ENCODE data around the gene EEPD1. TPM values are rescaled to one million over a fixed set of nuclear protein-coding genes. Genes with fewer than 3 reads are reported as not detected.

Gene EEPD1
- total RNA-seq, 1 experiment from 2014 or later, result 0.93 TPM

- Histone ChIP-seq H3K9me3 (replicated peaks) (no peaks in the 10 kb centered on the region), H3K4me1 (peaks cover 31% of the 10 kb centered on the region), H3K36me3 (no peaks in the 10 kb centered on the region), H3K27me3 (no peaks in the 10 kb centered on the region; the same call in 1 of the 2 replicates), H3K4me3 (no peak overlapping the region), H3K27ac (no peak overlapping the region)
- DNase-seq, result no peak
Observed at GRCh38 chr7:36299223-36299774, 146.2 kb downstream of the EEPD1 start.

DNA sequence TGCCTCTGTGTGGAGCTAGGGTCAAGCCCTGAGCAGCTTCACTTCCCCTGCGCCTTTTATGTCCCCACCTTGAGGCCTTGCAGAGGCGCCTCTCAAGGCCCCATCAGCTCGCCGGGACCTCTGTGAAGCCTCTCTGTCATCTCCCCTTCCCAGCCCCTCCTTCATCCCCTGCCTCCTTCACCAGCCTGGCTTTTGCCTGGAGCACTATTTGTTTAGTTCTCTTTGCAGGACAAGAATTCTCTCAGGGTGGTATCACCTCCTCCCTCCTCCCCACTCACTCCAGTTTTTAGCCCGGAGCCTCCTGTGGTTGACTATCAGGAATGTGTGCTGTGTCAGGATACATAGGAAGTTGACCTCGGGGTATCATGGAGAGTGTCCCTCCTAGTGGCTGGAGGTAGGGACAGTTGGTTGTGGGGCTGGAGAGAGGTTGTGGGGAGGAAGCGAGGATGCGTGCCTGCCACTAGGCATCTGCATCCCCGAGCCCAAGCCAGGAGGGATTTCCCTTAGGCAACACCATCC is 146.8 kb downstream of the EEPD1 start:
- Histone ChIP-seq H3K27ac (no peak overlapping the region), H3K27me3 (no peaks in the 10 kb centered on the region), H3K36me3 (no peaks in the 10 kb centered on the region), H3K4me1 (peaks cover 37% of the 10 kb centered on the region), H3K9me3 (replicated peaks) (no peaks in the 10 kb centered on the region), H3K4me3 (no peak overlapping the region)
- no peak for DNase-seq

DNA sequence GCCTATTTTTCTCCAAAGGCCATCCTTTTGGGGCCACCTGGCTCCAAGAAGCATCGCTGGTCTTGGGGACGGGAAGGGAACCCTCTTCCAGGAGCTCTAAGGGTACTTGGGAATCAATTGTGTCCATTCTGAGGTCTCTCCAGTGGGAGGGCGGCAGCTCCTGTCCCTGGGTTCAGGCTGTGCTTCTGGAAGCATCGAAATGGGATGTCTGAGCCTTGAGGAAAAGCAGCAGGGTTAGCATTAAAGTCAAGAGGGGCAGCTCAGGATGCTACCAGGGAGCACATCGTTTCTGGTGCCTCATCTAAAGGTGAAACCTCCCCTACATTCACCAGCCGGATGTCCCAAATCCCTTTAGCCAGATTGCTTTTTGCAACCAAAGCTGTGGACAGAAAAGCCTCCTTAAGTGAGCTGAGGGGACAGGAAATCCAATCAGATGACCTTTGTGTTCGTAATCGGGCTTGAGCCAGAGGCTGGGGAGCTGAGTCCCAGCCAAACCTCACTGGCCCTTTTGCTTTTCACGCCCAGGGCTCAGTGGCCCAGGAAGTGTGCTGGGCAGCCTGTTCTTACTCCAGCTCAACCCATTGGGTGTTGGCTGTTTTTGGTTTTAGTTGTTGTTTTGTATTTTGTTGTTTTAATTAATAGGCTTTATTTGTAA is 147.8 kb downstream of the EEPD1 start:
- no peaks in the 10 kb centered on the region for H3K27me3 ChIP-seq
- DNase-seq, result peak in 1 of 2 experiments; percentile 32
- H3K4me3 ChIP-seq, result no peak overlapping the region
- no peaks in the 10 kb centered on the region for H3K9me3 ChIP-seq (replicated peaks)
- no peaks in the 10 kb centered on the region for H3K36me3 ChIP-seq
- peaks cover 37% of the 10 kb centered on the region for H3K4me1 ChIP-seq
- H3K27ac ChIP-seq, result no peak overlapping the region

- Histone ChIP-seq H3K9me3 (replicated peaks) (no peaks in the 10 kb centered on the region), H3K27ac (no peak overlapping the region), H3K4me3 (no peak overlapping the region), H3K36me3 (no peaks in the 10 kb centered on the region), H3K27me3 (no peaks in the 10 kb centered on the region), H3K4me1 (peaks cover 37% of the 10 kb centered on the region)
- no peak for DNase-seq
Observed at GRCh38 chr7:36301914-36302771, 149.1 kb downstream of the EEPD1 start.

- no peaks in the 10 kb centered on the region for H3K27me3 ChIP-seq
- H3K27ac ChIP-seq, result peak overlapping the region; percentile 30; the same call in 1 of the 2 replicates
- H3K4me1 ChIP-seq, result peaks cover 37% of the 10 kb centered on the region
- H3K36me3 ChIP-seq, result no peaks in the 10 kb centered on the region
- DNase-seq, result peak; percentile 85 to 89
- H3K9me3 ChIP-seq (replicated peaks), result no peaks in the 10 kb centered on the region
- no peak overlapping the region for H3K4me3 ChIP-seq
Observed at GRCh38 chr7:36303202-36304098, 150.4 kb downstream of the EEPD1 start.

GRCh38 chr7:36304099-36304425 is 151.0 kb downstream of the EEPD1 start:
- peak overlapping the region; percentile 30; the same call in 1 of the 2 replicates for H3K27ac ChIP-seq
- no peak for DNase-seq
- no peaks in the 10 kb centered on the region for H3K27me3 ChIP-seq
- no peak overlapping the region for H3K4me3 ChIP-seq
- H3K9me3 ChIP-seq (replicated peaks), result no peaks in the 10 kb centered on the region
- H3K36me3 ChIP-seq, result no peaks in the 10 kb centered on the region
- peaks cover 37% of the 10 kb centered on the region for H3K4me1 ChIP-seq

GRCh38 chr7:36305226-36305625 is 152.2 kb downstream of the EEPD1 start:
- DNase-seq, result no peak
- no peak overlapping the region for H3K27ac ChIP-seq
- no peaks in the 10 kb centered on the region for H3K36me3 ChIP-seq
- H3K27me3 ChIP-seq, result no peaks in the 10 kb centered on the region
- H3K4me1 ChIP-seq, result peaks cover 37% of the 10 kb centered on the region
- no peaks in the 10 kb centered on the region for H3K9me3 ChIP-seq (replicated peaks)
- H3K4me3 ChIP-seq, result no peak overlapping the region

- Histone ChIP-seq H3K27ac (no peak overlapping the region), H3K9me3 (replicated peaks) (no peaks in the 10 kb centered on the region), H3K36me3 (no peaks in the 10 kb centered on the region), H3K27me3 (no peaks in the 10 kb centered on the region), H3K4me3 (no peak overlapping the region), H3K4me1 (peaks cover 37% of the 10 kb centered on the region)
- no peak for DNase-seq
Observed at GRCh38 chr7:36305648-36306047, 152.6 kb downstream of the EEPD1 start.

DNA sequence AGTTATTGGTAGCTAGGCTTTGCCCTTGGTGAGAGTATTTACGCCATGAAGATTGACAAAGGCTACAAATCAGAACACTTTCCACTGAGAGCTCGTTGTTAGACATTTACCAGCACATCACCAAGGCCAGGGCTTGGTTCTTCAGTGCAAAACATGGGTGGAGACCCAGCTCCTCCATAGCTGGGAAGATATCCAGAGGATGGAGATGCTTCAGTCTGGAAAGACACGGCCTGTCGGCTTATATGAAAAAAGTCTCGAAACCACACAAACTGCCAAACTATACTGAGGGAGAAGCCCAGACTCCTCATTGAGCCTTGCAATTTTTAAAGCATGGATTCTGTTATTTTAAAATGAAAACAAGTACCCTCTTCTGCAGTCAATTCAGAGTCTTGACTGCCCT is 153.2 kb downstream of the EEPD1 start:
- no peaks in the 10 kb centered on the region for H3K27me3 ChIP-seq
- H3K4me1 ChIP-seq, result peaks cover 31% of the 10 kb centered on the region
- no peaks in the 10 kb centered on the region for H3K36me3 ChIP-seq
- H3K9me3 ChIP-seq (replicated peaks), result no peaks in the 10 kb centered on the region
- H3K4me3 ChIP-seq, result no peak overlapping the region
- DNase-seq, result no peak
- H3K27ac ChIP-seq, result no peak overlapping the region

DNA sequence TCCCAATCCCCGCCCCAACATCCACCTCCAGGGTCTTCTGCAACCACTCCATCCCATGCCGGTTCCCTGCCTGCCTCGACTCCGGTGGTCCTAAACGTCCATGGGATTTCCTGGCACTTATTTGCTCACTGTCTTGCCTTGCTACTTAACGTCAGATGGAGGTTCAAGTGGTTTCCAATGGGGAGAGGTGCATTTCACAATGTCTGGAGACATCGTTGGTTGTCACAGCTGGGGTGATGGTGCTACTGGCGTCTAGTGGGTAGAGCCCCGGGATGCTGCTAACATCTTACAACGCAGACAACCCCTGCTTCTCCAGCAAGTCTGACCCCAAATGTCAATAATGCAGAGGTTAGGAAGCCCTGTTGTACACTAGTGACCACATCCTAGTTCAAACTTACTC is 153.7 kb downstream of the EEPD1 start:
- Histone ChIP-seq H3K27ac (no peak overlapping the region), H3K9me3 (replicated peaks) (no peaks in the 10 kb centered on the region), H3K4me1 (peaks cover 29% of the 10 kb centered on the region), H3K36me3 (no peaks in the 10 kb centered on the region), H3K27me3 (peaks cover 4% of the 10 kb centered on the region; the same call in 1 of the 2 replicates), H3K4me3 (no peak overlapping the region)
- no peak for DNase-seq

DNA sequence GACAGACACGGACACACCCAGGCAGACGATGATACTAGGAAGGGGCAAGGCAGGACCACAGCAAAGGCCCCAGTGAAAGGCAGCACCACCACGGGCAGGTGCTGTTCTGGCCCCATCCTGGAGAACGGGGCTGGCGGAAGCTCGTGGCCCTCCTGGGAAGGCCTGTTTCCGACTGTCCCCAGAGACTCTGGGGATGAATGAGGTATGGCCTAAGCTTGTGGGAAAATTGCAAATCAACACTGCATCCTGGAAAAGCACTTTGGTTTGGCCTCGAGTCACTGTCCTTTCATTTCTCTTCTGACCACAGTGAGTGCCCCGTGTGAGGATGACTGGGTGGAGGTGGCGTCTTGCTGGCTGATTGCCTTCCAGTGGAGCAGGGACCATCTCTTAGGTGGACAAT is 155.0 kb downstream of the EEPD1 start:
- Histone ChIP-seq H3K27me3 (peaks cover 5% of the 10 kb centered on the region; the same call in 1 of the 2 replicates), H3K36me3 (no peaks in the 10 kb centered on the region), H3K9me3 (replicated peaks) (no peaks in the 10 kb centered on the region), H3K4me1 (peaks cover 19% of the 10 kb centered on the region), H3K4me3 (no peak overlapping the region), H3K27ac (no peak overlapping the region)
- no peak for DNase-seq

- Histone ChIP-seq H3K27me3 (peaks cover 5% of the 10 kb centered on the region; the same call in 1 of the 2 replicates), H3K36me3 (no peaks in the 10 kb centered on the region), H3K4me1 (peaks cover 6% of the 10 kb centered on the region), H3K9me3 (replicated peaks) (no peaks in the 10 kb centered on the region), H3K4me3 (no peak overlapping the region), H3K27ac (no peak overlapping the region)
- DNase-seq, result no peak
Observed at GRCh38 chr7:36309301-36309700, 156.2 kb downstream of the EEPD1 start.

- H3K4me1 ChIP-seq, result peaks cover 2% of the 10 kb centered on the region
- H3K4me3 ChIP-seq, result no peak overlapping the region
- DNase-seq, result no peak
Observed at GRCh38 chr7:36309716-36310115, 156.7 kb downstream of the EEPD1 start.

DNA sequence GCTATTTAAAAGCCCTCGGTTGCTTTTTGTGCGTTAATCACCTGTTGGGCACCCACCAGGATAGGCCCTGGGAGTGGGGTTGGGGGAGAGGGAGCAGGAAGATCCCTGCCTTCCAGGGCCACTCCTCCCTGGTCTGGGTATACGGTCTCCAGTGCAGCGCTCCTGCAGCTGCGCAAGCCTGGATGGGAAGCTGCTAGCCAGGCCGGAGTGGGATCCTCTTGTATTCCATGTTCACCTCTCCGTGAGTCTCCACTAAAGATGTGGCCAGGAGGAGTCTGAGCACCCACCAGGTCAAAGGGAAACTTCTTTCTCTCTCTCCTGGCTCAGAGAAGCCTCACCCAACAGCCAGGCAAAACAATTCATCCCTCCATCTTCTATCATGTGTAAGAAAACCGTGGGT is 157.8 kb downstream of the EEPD1 start:
- H3K9me3 ChIP-seq (replicated peaks), result no peaks in the 10 kb centered on the region
- no peak overlapping the region for H3K27ac ChIP-seq
- no peak for DNase-seq
- H3K4me3 ChIP-seq, result no peak overlapping the region
- peaks cover 5% of the 10 kb centered on the region; the same call in 1 of the 2 replicates for H3K27me3 ChIP-seq
- no peaks in the 10 kb centered on the region for H3K4me1 ChIP-seq
- H3K36me3 ChIP-seq, result no peaks in the 10 kb centered on the region

More at GRCh38 chr7:36309716-36310115, 156.7 kb downstream of the EEPD1 start:
- no peaks in the 10 kb centered on the region for H3K9me3 ChIP-seq (replicated peaks)
- H3K27me3 ChIP-seq, result peaks cover 5% of the 10 kb centered on the region; the same call in 1 of the 2 replicates
- H3K36me3 ChIP-seq, result no peaks in the 10 kb centered on the region
- H3K27ac ChIP-seq, result no peak overlapping the region
